HCT116 (cell line): ENCODE data around the gene C10orf53. TPM values are rescaled to one million over a fixed set of nuclear protein-coding genes. Genes with fewer than 3 reads are reported as not detected.

Experiments
- ATAC-seq: fragments of 200-7000 bp; cut with Tn5 transposase; 2 replicates; pipeline ENCODE4 v1.9.1; 2020; ENCODE audit warnings: mild to moderate bottlenecking, moderate library complexity
- BruUV-seq: library from RNA; stranded (reverse); fragments of 400-500 nt; replicated peaks from 2 replicates; lab custom pipeline; 2021; lab: Mats Ljungman, UMichigan
- CTCF ChIA-PET: fragments of 300-600 bp; sonication (Branson Sonifier 250); formaldehyde crosslinking; loops from one replicate; lab custom pipeline; 2021; ENCODE audit warnings: antibody characterized with exemption; lab: Charles Lee
- POLR2A ChIA-PET: fragments of 300-600, 350-600 bp; sonication (Branson Sonifier 250); formaldehyde crosslinking; loops from one replicate; lab custom pipeline; 2021; ENCODE audit warnings: antibody characterized with exemption; lab: Charles Lee
- RAD21 ChIA-PET, 2 experiments: fragments of 300-600 bp; sonication (Branson Sonifier 250); formaldehyde crosslinking; loops; one replicate each; lab custom pipeline; 2023; ENCODE audit warnings: low total read pairs in 2 of 2; ENCODE audit not compliant: uncharacterized antibody in 2 of 2, unreplicated experiment in 2 of 2, low non-redundant PET in 1 of 2; lab: Charles Lee
- DNase-seq: peaks from one replicate; pipeline ENCODE4 v3.0.0-alpha.2; 2010; ENCODE audit warnings: low read depth, low spot score
- H2AFZ ChIP-seq: fragments of 200-600 bp; shearing (Covaris generic), sonication (generic); 2 replicates; pipeline ENCODE4 v1.6.1; 2017; ENCODE audit warnings: low read depth, mixed run types, mixed read lengths, antibody characterized with exemption, low read length; ENCODE audit not compliant: poor library complexity, severe bottlenecking
- H3K27ac ChIP-seq: 2 replicates; pipeline ENCODE4 v1.5.1; 2012; ENCODE audit warnings: low read depth, low read length
- H3K27me3 ChIP-seq: fragments of 200-600 bp; sonication (generic); 2 replicates; pipeline ENCODE4 v1.6.1; 2016; ENCODE audit warnings: mixed run types, low read length, mixed read lengths; ENCODE audit not compliant: insufficient read depth
- H3K36me3 ChIP-seq, 2 experiments: fragments of 200-500 bp in 1 of 2; fragments of 200-600 bp in 1 of 2; sonication (Bioruptor generic) in 1 of 2; sonication (generic) in 1 of 2; 2 replicates each; pipeline versions ENCODE4 v1.5.1 to v1.6.1; 2014 to 2016; ENCODE audit warnings: low read length in 2 of 2, inconsistent platforms in 1 of 2, mixed read lengths in 1 of 2, mixed run types in 1 of 2; ENCODE audit not compliant: insufficient read depth in 2 of 2, control insufficient read depth in 1 of 2
- H3K4me1 ChIP-seq, 2 experiments: fragments of 200-600 bp in 1 of 2; sonication (generic) in 1 of 2; 2 replicates each; pipeline versions ENCODE4 v1.5.1 to v1.6.1; 2012 to 2017; ENCODE audit warnings: low read length in 2 of 2, inconsistent platforms in 1 of 2, mild to moderate bottlenecking in 1 of 2, mixed read lengths in 1 of 2, mixed run types in 1 of 2, moderate library complexity in 1 of 2; ENCODE audit not compliant: insufficient read depth in 2 of 2, control insufficient read depth in 1 of 2
- H3K4me2 ChIP-seq: fragments of 200-600 bp; sonication (generic); 2 replicates; pipeline ENCODE4 v1.6.1; 2017; ENCODE audit warnings: mixed run types, low read length, mixed read lengths
- H3K4me3 ChIP-seq, 2 experiments: fragments of 200-600 bp in 1 of 2; sonication (generic) in 1 of 2; replicated peaks in 1 of 2; 2 replicates each; pipeline ENCODE4 v1.5.1; 2011 to 2016; ENCODE audit warnings: low read length in 2 of 2, control low read depth in 1 of 2, low read depth in 1 of 2, mild to moderate bottlenecking in 1 of 2, mixed read lengths in 1 of 2, mixed run types in 1 of 2
- H3K79me2 ChIP-seq: fragments of 200-600 bp; sonication (generic); 2 replicates; pipeline ENCODE4 v1.6.1; 2017; ENCODE audit warnings: mild to moderate bottlenecking, mixed run types, low read length, moderate library complexity, mixed read lengths; ENCODE audit not compliant: insufficient read depth
- H3K9ac ChIP-seq: fragments of 200-600 bp; sonication (generic); 2 replicates; pipeline ENCODE4 v1.6.1; 2016; ENCODE audit warnings: low read length, mixed read lengths
- H3K9me2 ChIP-seq: fragments of 200-600 bp; sonication (generic), shearing (Covaris generic); 2 replicates; pipeline ENCODE4 v1.6.1; 2017; ENCODE audit warnings: mixed run types, mild to moderate bottlenecking, moderate library complexity; ENCODE audit not compliant: insufficient read depth
- H3K9me3 ChIP-seq, 2 experiments: fragments of 200-500 bp in 1 of 2; fragments of 200-600 bp in 1 of 2; sonication (Bioruptor generic) in 1 of 2; sonication (generic) in 1 of 2; 2 replicates each; pipeline ENCODE4 v1.6.1; 2014 to 2017; ENCODE audit warnings: low read length in 2 of 2, mixed read lengths in 2 of 2, inconsistent platforms in 1 of 2, low read depth in 1 of 2, mild to moderate bottlenecking in 1 of 2, mixed run types in 1 of 2, moderate library complexity in 1 of 2; ENCODE audit not compliant: control insufficient read depth in 1 of 2, insufficient read depth in 1 of 2
- H4K20me1 ChIP-seq: fragments of 200-600 bp; sonication (generic), shearing (Covaris generic); 2 replicates; pipeline ENCODE4 v1.6.1; 2017; ENCODE audit warnings: mixed run types, mild to moderate bottlenecking, moderate library complexity; ENCODE audit not compliant: insufficient read depth
- MAX ChIP-seq: IDR thresholded peaks from 2 replicates; pipeline ENCODE4 v1.6.1; 2012
- POLR2AphosphoS5 ChIP-seq: IDR thresholded peaks from 2 replicates; pipeline ENCODE4 v1.6.1; 2011; ENCODE audit warnings: mild to moderate bottlenecking, low read depth, low read length, moderate library complexity
- REST ChIP-seq: IDR thresholded peaks from 2 replicates; pipeline ENCODE4 v1.6.1; 2012; ENCODE audit warnings: low read depth
- YY1 ChIP-seq: IDR thresholded peaks from 2 replicates; pipeline ENCODE4 v1.6.1; 2011; ENCODE audit warnings: low read length, low read depth, moderate library complexity, mild to moderate bottlenecking; ENCODE audit not compliant: insufficient replicate concordance; ENCODE audit errors: extremely low read depth
- ZFX ChIP-seq: fragments of 450-650 bp; IDR thresholded peaks from 2 replicates; pipeline ENCODE4 v1.6.1; 2017
- intact Hi-C: fragments of 100-400 bp; cut with micrococcal nuclease; formaldehyde crosslinking; loops from 2 replicates; pipeline ENCODE4 v1.10.0; 2022
- total RNA-seq: library from RNA; stranded (reverse); gene quantifications from one replicate; pipeline ENCODE4 v1.2.1, GENCODE V29; 2021; ENCODE audit not compliant: unreplicated experiment

C10orf53 gene
- total RNA-seq, 1 experiment from 2014 or later: not detected

GRCh38 chr10:49696311-49696710, 16.9 kb downstream of the C10orf53 start:
- H3K4me2 ChIP-seq: no peak overlapping the region
- no peaks in the 10 kb centered on the region for H3K9me3 ChIP-seq
- POLR2A ChIA-PET: no interaction called here
- CTCF ChIA-PET: no interaction called here
- H3K79me2 ChIP-seq: no peaks in the 10 kb centered on the region
- no peak for TF ChIP-seq REST
- TF ChIP-seq MAX: no peak
- no peak for TF ChIP-seq YY1
- TF ChIP-seq ZFX: no peak
- no peak for ATAC-seq
- no peaks in the 10 kb centered on the region for H3K36me3 ChIP-seq
- H4K20me1 ChIP-seq: no peaks in the 10 kb centered on the region
- DNase-seq: no peak
- intact Hi-C loops: no loop called here
- no peak overlapping the region for H3K27ac ChIP-seq
- H2AFZ ChIP-seq: no peak overlapping the region
- no peak overlapping the region for H3K4me3 ChIP-seq
- H3K4me1 ChIP-seq: no peaks in the 10 kb centered on the region
- no TSS peak for BruUV-seq
- H3K9me2 ChIP-seq: no peaks in the 10 kb centered on the region
- RAD21 ChIA-PET: no interaction called here
- H3K9ac ChIP-seq: no peak overlapping the region
- H3K27me3 ChIP-seq: peaks cover 22% of the 10 kb centered on the region; the same call in 1 of the 2 replicates

GRCh38 chr10:49698679-49699078, 19.2 kb downstream of the C10orf53 start:
- Histone ChIP-seq H4K20me1 (no peaks in the 10 kb centered on the region), H3K36me3 (no peaks in the 10 kb centered on the region), H3K4me2 (no peak overlapping the region), H2AFZ (no peak overlapping the region), H3K9me3 (no peaks in the 10 kb centered on the region), H3K9me2 (no peaks in the 10 kb centered on the region), H3K4me1 (no peaks in the 10 kb centered on the region), H3K79me2 (no peaks in the 10 kb centered on the region), H3K9ac (no peak overlapping the region), H3K4me3 (no peak overlapping the region), H3K27ac (no peak overlapping the region), H3K27me3 (peaks cover 10% of the 10 kb centered on the region; the same call in 1 of the 2 replicates)
- ATAC-seq: no peak
- POLR2A ChIA-PET: no interaction called here
- CTCF ChIA-PET: interaction anchor here (1.3 kb wide), 1 partner anchor 577 kb away, joined by 3 read pairs; no protein-coding TSS in a partner anchor
- no TSS peak for BruUV-seq
- intact Hi-C loops: no loop called here
- no peak for TF ChIP-seq POLR2AphosphoS5
- RAD21 ChIA-PET: no interaction called here
- no peak for DNase-seq
